ENCODE measurements around the gene NUDT21. TPM values are rescaled to one million over a fixed set of nuclear protein-coding genes. Genes with fewer than 3 reads are reported as not detected.
"Not testable (repeated sequence)": the region's sequence is repeated elsewhere in the genome, so short reads cannot be mapped to it uniquely, and the experiment has no call there.

Gene NUDT21
- total RNA-seq, 1 donor from 2014 or later: 280 TPM

DNA sequence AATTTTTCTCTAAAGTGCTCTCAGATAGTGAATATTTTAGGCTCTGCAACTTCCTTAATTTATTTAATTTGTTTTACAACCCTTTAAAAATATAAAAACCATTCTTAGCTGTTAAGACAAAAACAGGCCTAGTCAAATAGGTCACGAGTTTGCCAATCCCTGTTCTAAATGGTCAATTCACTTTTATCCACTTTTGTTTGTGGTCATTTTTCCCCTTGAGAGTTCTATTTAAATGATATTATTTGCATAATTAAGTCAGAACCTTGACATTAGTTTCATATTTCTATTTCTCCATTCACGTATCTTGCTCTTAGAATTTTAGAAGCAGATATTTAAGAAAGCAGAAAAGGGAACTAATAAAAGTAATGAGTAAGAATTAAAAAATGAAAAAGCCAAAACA lies 29.8 kb downstream of the NUDT21 start:
- DNase-seq (ENCODE audit: low spot score in 2 of 2): no peak
- no peak for FAIRE-seq

DNA sequence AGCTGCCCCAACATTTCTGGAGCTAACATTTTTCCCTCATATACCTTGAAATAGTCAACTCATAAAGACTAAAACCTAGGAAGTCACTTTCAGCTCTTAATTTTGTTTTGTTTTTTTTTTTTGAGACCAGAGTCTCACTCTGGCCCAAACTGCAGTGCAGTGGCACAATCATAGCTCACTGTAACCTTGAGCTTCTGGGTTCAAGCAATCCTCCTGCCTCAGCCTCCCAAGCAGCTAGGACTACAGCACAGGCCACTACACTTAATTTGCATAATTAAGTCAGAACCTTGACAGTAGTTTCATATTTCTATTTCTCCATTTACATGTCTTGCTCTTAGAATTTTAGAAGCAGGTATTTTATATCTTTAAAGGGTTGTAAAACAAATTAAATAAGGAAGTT lies 30.5 kb downstream of the NUDT21 start:
- DNase-seq (ENCODE audit: low spot score in 2 of 2): no peak
- no peak for FAIRE-seq

DNA sequence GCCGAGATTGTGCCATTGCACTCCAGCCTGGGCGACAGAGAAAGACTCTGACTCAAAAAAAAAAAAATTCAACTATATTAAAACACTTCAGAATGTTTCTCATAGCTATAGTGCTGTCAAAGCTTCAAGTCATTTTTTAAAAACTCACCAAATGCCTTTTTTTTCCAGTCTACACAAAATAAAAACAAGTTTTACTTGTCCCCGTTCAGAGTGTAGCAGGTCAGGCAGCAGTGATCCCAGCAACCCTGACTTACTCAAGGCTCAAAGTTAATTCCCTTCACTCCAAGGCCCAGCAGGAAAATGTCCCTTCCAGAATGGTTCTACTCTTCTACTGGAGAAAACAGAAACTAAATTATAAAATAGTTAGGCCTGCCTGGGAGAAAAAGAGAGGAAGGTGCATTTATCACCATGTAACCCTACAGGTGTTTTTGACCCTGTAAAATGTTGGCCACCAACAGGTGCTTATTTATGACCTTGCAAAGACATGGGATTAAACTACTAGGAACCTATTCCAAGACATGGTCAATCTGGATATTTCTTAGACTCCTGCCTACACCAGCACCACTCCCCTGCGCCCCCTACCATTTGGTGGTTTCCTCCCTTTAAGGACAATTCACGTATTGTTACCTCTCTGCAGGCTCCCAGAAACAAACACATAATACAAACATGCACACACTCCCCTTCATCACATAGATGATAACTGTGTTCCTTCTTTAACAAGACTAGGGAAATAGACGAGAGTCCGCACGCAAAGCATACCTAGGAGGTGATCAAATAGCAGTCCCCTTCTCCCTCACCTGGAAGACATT lies 31.2 kb downstream of the NUDT21 start:
- DNase-seq (ENCODE audit: low spot score in 2 of 2): no peak
- FAIRE-seq: no peak

DNA sequence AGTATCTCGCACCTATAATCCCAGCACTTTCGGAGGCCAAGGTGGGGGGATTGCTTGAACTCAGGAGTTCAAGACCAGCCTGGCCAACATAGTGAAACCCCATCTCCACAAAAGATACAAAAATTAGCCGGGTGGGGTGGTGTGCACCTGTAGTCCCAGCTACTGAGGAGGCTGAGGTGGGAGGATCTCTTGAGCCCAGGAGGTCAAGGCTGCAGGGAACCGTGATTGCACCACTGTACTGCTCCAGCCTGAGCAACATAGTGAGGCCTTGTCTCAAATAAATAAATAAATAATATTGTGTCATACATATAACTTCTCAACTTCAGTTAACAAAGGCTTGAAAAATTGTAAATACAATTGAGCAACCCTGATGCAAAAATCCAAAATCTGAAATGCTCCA lies 34.0 kb downstream of the NUDT21 start:
- DNase-seq (ENCODE audit: low spot score in 2 of 2): no peak
- FAIRE-seq: no peak

DNA sequence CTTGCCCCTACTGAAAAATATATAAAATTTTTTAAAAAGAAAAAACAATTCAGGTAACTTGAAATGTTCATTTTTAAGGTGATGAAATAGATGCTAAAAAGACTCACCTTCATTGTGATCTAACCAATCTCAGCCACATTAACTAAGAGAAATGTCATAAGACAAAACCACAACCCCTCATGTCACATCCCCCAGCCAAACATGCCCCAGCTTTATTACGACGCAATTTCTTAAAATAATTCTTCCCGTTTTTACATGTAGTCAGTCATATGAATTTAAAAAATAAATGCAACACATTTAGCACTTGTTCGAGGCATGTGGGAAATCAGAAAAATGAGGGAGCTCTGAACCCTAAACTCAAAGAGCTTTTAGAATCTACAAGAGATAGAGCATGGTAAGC lies 35.3 kb downstream of the NUDT21 start:
- no peak for DNase-seq (ENCODE audit: low spot score in 2 of 2)
- no peak for FAIRE-seq

DNA sequence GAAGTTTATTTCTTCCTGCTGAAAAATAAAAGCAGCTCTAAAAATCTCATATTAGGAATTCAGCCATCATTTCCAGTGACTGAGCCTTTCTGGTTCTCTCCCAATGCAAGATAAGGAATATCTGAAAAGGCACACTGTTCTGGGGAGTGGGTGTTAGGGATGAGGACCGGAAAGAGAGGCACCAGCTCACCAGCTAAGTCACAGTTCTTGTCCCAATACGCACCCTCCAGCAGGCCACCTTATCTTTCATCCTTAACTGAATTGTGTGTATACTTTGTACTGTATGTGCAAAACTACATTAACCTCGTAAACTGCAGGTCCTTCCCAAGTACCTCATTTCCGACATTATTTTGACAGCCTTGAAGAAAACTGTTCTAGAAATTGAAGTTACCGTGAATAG lies 36.8 kb downstream of the NUDT21 start:
- no peak for DNase-seq (ENCODE audit: low spot score in 2 of 2)
- no peak for FAIRE-seq

DNA sequence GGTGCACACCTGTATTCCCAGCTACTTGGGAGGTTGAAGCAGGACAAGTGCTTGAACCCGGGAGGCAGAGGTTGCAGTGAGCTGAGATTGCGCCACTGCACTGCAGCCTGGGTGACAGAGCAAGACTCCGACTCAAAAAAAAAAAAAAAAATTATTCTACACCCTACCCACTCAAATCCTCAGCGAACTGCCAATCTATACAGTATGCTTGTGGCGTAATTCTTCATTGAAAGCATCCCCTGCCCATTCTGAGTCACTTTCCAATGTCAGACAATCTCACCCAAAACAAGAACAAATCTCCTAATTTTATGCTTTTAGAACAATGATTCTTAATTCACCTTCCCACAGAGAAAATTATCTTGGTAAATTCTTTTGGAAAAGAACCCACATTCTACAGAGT lies 37.8 kb downstream of the NUDT21 start:
- DNase-seq (ENCODE audit: low spot score in 2 of 2) (no peak), FAIRE-seq (no peak)

DNA sequence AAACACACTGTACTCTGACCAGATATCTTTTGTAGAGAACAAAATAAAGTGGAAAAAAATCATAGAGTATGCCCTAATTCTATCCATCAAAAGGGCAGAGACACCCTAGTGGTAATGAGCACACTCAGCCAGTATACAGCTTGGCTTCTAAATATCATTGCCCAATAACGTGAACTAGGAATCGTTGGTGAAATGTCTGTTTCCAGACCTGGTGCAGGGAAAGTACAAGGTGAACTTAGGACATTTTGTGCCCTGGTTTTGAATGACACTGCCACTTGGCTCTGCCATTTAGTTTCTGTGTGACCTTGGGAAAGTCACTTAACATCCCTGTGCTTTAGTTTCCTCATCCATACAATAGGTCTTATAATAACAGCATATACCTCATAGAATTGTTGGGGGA lies 39.5 kb downstream of the NUDT21 start:
- no peak for DNase-seq (ENCODE audit: low spot score in 2 of 2)

DNA sequence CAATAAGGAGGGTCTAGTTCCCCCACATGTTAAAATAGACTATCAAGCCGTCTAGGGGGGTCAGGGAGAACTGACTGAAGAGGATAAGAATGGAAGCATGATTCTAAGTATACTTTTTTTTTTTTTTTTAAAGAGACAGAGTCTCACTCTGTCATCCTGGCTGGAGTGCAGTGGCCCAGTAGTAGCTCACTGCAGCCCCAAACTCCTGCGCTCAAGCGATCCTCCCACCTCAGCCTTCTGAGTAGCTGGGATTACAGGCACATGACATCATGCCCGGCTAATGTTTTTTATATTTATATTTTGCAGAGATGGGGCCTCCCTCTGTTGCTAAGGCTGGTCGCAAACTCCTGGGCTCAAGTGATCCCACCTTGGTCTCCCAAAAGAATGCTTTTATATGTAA lies 40.0 kb downstream of the NUDT21 start:
- FAIRE-seq (no peak), DNase-seq (ENCODE audit: low spot score in 2 of 2) (no peak)

More for the DNA sequence above, 39.5 kb downstream of the NUDT21 start:
- no peak for FAIRE-seq

DNA sequence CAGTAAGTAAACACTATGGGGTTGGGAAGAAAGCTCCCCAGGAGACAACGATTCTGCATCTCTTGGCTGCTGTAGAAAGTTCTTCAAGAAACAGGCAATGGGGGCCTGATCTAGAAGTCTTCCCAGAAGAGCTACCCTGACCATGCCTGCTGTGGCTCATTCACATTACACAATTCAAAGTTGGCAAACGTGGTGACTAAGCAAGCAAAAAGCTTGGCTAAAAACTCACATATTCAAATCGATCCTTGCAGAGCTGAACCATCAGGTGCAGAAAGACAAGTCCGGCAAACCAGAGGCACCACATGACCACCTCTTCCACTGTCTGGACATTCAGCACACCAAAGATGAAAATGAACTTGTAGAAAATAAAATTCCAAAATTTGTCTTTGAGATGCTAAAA lies 41.9 kb downstream of the NUDT21 start:
- no peak for FAIRE-seq

DNA sequence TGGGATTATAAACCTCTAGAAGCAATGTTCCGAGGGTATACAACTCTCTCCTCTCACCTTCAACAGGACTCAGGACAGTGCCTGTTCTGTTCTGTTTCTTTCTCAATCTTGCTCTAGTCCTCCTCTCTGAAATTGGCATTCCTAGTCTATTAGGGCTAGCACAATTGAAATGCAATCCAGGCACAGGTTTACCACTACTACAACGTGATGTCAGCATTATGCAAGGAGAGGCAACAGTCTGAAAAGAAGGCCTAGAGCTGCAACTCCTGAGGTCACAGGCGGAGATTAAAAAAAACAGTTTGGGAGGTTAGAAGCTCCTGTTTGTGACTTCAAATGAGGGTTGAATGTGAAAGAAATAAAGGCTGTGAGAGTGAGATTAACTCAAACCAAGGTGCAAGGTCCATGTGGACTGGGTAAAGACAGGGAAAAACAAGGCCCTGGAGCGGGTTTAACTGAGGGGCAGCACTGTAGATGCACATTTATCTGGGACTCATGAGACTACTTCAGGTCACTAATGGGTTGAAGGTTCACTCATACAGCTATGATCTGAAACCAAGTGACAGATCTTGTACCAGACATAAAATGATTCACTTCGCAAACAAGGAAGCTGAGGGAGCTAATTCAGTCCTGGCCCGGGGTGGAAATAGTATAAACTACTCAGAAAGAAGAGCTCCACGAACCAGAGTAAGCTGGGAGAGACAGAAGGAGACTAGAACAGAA lies 42.6 kb downstream of the NUDT21 start:
- FAIRE-seq: no peak

More for the DNA sequence above, 41.9 kb downstream of the NUDT21 start:
- DNase-seq (ENCODE audit: low spot score in 2 of 2): no peak

DNA sequence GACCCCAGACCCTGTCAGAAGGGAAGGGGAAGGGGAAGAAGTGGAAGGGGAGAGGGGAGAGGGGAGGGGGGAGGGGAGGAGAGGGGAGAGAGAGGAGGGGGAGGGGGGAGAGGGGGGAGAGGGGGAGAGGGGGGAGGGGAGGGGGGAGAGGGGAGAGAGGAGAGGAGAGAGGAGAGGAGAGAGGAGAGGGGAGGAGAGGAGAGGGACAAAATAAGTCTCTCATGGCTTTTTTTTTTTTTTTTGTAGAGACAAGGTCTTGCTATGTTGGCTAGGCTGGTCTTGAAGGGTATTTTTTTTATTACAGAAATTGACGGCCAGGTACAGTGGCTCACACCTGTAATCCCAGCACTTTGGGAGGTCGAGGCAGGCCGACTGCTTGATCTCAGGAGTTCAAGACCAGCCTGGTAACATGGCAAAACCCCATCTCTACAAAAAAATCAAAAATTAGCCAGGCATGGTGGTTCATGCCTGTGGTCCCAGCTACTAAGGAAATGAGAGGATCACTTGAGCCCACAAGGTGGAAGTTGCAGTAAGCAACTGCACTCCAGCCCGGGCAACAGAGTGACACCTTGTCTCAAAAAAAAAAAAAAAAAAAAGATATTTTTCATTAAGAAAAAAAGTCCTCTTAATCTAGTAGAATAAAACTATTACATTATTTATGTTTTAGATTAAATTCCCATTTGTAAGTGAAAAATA lies 45.0 kb downstream of the NUDT21 start:
- FAIRE-seq: no peak
- DNase-seq (ENCODE audit: low spot score in 2 of 2): no peak

More for the DNA sequence above, 42.6 kb downstream of the NUDT21 start:
- no peak for DNase-seq (ENCODE audit: low spot score in 2 of 2)

DNA sequence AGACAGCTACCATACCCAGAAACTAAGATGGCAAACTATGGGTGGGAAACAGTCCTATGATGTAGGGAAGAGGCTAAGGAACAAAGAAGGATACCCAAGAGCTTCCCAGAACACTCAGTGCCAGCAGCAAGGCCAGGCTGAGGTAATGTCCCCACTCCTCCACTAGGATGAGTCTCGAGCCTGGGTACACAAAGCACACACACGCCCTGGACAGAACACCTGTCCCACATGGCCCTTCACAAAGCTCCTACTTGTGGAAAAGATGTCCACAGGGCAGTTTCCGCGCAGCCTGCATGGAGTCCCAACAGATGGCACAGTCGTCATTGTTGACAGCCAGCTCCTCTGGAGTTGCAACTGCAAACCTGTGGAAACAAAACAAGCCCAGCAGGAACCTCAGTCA lies 49.6 kb downstream of the NUDT21 start:
- FAIRE-seq (no peak), DNase-seq (ENCODE audit: low spot score in 2 of 2) (no peak)

DNA sequence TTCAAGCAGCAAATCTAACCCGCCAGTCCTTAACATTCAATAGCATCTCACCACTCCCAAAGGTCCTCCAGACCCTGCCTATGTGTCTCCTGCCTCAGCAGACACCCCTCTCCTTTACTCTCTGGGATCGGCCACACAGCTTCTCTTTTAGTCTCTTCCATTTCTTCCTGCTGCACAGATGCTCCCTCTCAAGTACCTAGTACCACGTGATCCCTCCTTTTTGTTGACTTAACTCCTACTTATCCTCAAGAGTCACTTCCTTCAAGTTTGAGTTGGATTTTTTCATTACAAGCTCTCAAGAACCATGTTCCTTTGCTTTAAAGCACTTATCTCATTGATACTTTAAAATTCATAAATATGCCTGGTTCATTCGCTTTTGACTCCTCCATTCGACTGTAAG lies 50.7 kb downstream of the NUDT21 start:
- no peak for FAIRE-seq
- DNase-seq (ENCODE audit: low spot score in 2 of 2): no peak

DNA sequence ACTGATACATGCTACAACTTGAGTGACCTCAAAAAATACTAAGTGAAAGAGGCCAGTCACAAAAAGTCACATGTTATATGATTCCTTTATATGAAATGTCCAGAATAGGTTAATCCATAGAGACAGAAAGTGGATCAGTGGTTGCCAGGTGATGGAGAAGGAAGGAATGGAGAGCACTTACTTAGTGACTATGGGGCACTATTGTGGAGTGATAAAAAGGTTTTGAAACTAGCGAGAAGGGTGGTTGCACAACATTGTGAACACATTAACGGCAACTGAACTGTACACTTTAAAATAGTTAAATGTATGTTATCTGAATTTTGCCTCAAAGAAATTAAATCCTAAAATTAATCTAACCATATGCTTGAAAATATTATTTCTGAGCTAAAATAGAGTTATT lies 51.6 kb downstream of the NUDT21 start:
- no peak for DNase-seq (ENCODE audit: low spot score in 2 of 2)
- FAIRE-seq: no peak

DNA sequence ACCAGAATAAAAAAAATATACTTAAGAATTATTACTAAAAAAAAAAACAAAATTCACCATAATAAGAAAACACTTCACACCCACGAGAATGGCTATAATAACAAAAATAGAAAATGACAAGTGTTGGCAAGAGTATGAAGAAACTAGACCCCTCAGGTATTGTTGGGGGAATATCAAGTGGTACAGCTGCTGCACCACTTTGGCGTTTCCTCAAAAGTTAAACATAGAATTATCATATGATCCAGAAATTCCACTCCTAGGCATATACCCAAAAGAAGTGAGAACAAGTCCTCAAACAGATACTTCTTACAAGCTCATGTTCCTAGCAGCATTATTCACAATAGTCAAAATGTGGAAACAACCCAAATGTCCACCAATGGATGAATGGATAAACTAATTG lies 52.1 kb downstream of the NUDT21 start:
- DNase-seq (ENCODE audit: low spot score in 2 of 2) (no peak), FAIRE-seq (no peak)

DNA sequence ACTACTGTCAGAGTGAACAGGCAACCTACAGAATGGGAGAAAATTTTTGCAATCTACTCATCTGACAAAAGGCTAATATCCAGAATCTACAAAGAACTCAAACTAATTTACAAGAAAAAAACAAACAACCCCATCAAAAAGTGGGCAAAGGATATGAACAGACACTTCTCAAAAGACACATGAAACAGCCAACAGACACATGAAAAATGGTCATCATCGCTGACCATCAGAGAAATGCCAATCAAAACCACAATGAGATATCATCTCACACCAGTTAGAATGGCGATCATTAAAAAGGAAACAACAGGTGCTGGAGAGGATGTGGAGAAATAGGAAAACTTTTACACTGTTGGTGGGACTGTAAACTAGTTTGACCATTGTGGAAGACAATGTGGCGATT lies 54.4 kb downstream of the NUDT21 start:
- not testable (repeated sequence) for FAIRE-seq; DNase-seq (ENCODE audit: low spot score in 2 of 2)

DNA sequence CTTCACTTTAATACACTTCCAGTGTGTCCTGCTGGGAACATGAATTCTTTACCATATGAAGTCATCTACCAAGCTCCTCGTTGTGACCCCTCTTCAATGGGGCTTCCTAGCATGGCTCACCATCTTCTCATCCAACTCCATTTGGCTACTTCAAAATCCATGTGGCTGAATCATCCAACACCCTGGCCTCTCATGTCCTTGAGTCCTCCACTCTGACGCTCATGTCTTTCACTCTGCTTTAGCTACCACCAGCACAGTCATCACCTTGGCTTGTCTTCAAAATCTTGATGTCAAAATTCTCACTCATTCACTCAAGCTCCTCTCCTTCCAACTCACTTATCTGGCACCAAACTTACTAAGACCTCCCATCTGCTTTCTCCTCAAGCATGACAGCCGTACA lies 61.6 kb downstream of the NUDT21 start:
- FAIRE-seq (no peak), DNase-seq (ENCODE audit: low spot score in 2 of 2) (no peak)

DNA sequence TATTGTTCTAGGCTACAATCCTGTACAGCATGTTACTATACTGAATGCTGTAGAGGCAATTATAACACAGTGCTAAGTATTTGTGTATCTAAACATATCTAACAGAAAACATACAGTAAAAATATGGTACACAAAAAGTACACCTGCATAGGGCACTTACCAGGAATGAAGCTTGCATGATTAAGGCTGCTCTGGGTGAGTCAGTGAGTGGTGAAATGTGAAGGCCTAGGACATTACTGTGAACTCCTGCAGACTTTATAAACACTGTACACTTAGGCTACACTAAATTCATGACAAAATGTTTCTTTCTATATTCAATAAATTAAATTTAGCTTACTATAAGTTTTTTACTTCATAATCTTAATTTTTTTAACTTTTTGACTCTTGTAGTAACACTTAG lies 62.9 kb downstream of the NUDT21 start:
- FAIRE-seq: no peak
- DNase-seq (ENCODE audit: low spot score in 2 of 2): no peak

DNA sequence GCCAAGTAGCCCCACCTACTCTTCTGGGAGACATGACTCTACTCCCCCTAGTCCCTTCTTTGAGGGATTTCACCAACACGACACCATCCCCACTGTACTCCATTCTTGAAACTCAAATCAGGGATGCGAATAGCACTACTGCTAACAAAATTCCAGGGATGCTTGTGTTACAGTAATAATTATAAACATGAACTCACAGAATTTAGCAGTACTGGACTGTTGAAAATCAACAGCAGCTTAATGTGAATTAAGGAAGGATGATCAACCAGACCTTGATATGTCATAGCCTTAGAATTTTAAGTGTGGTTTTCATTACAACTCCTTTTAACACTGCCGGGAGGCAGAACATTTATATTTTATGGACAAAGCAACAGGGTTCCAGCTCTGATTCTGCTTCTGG lies 63.7 kb downstream of the NUDT21 start:
- DNase-seq (ENCODE audit: low spot score in 2 of 2) (no peak), FAIRE-seq (no peak)

DNA sequence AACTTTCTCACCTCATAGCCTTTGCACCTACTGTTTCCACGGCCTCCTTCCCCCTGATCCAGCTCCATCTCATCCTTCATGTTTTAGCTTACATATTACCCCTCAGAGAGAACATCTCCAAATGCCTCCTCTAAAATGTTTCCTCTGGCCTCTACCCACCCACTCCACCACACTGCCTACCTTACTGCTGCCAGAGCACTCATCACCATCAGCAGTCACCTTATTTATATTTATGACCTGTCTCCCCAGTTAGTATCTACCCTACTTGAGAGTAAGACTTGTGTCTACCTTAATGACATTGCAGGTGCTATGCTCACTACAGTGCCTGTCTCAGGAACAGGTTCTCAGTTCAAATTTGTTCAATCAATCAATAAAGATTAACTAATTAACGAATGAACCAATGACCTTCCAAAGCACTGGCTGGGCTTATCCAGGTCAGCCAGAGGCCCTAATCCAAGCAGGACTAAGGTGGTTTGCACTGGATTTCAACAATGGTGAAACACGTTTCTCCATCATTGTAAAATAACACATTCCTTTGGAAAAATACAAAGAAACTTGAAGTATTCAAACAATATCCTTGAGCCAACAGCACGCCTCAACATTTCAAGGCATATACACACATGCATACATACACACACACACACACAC lies 66.9 kb downstream of the NUDT21 start:
- DNase-seq (ENCODE audit: low spot score in 2 of 2) (no peak), FAIRE-seq (no peak)

Data from frontal cortex (tissue), 4 donors.